Gastroesophageal sphincter (tissue), 3 donors: ENCODE results near the gene NANOG.

ENCODE experiments used
- EP300 ChIP-seq: sonication (generic); formaldehyde crosslinking; IDR thresholded peaks from one replicate; pipeline ENCODE4 v1.6.1; 2017; ENCODE audit warnings: antibody characterized with exemption, mild to moderate bottlenecking
- POLR2A ChIP-seq, 2 donors: fragments of 450-650 bp; IDR thresholded peaks; one replicate each; pipeline ENCODE4 v1.6.1; 2017; ENCODE audit warnings: antibody characterized with exemption in 2 of 2, mild to moderate bottlenecking in 2 of 2, moderate library complexity in 1 of 2
- TF ChIP-seq, protein P1 (sequence below), 4 experiments: fragments of 200-600 bp in 2 of 4; fragments of 450-650 bp in 2 of 4; sonication (generic) in 1 of 4; IDR thresholded peaks; one replicate each; pipeline ENCODE4 v1.5.1; 2017 to 2019; ENCODE audit warnings: antibody characterized with exemption in 4 of 4, mild to moderate bottlenecking in 2 of 4, moderate library complexity in 2 of 4

DNA sequence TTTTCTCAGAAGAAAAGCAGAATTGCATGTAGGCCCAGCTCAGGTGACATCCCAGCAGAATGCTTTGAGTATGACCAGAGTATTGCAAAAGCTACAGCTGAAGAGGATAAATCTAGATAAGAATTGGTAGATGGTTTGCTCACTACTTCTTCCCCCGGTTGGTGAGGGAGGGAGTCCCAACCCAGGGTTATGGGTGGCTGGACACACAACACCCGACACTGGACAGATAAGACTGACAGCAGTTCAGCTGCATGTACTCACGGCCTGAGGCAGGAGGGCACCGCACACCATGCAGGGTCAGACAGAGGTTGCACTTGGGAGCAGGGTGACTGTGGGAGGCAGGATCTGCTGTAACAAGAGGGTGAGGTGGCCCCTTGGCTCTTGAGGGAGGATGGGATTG is 40.4 kb upstream of the NANOG start:
- TF ChIP-seq POLR2A (IDR thresholded peaks at IDR 0.05) (no peak), EP300 (no peak)
- TF ChIP-seq, protein P1, sequence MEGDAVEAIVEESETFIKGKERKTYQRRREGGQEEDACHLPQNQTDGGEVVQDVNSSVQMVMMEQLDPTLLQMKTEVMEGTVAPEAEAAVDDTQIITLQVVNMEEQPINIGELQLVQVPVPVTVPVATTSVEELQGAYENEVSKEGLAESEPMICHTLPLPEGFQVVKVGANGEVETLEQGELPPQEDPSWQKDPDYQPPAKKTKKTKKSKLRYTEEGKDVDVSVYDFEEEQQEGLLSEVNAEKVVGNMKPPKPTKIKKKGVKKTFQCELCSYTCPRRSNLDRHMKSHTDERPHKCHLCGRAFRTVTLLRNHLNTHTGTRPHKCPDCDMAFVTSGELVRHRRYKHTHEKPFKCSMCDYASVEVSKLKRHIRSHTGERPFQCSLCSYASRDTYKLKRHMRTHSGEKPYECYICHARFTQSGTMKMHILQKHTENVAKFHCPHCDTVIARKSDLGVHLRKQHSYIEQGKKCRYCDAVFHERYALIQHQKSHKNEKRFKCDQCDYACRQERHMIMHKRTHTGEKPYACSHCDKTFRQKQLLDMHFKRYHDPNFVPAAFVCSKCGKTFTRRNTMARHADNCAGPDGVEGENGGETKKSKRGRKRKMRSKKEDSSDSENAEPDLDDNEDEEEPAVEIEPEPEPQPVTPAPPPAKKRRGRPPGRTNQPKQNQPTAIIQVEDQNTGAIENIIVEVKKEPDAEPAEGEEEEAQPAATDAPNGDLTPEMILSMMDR (IDR thresholded peaks at IDR 0.05): no peak
